WTC11 (cell line): ENCODE results near the gene PCDHB16. TPM values are rescaled to one million over a fixed set of nuclear protein-coding genes. Genes with fewer than 3 reads are reported as not detected.
"Not testable (repeated sequence)": the region's sequence is repeated elsewhere in the genome, so short reads cannot be mapped to it uniquely, and the experiment has no call there.

Experiments
- ATAC-seq: fragments of 200-7000 bp; cut with Tn5 transposase; 2 replicates; pipeline ENCODE4 v1.10.0; 2021; ENCODE audit warnings: mild to moderate bottlenecking, moderate library complexity
- CTCF ChIA-PET: fragments of 300-600 bp; sonication (Branson Sonifier 250); formaldehyde crosslinking; loops from one replicate; lab custom pipeline; 2021; ENCODE audit warnings: antibody characterized with exemption; lab: Charles Lee
- POLR2A ChIA-PET: fragments of 350-600 bp; sonication (Branson Sonifier 250); formaldehyde crosslinking; loops from one replicate; lab custom pipeline; 2021; ENCODE audit warnings: antibody characterized with exemption; lab: Charles Lee
- DNase-seq: peaks from one replicate; pipeline ENCODE4 v3.0.0; 2021; ENCODE audit warnings: low spot score
- H3K27ac Mint-ChIP-seq: 2 replicates; pipeline ENCODE4 v1.8.0; 2021; ENCODE audit warnings: mixed read lengths
- H3K27me3 Mint-ChIP-seq: 2 replicates; pipeline ENCODE4 v1.8.0; 2021; ENCODE audit warnings: low read depth, mild to moderate bottlenecking, moderate library complexity, mixed read lengths
- H3K36me3 Mint-ChIP-seq: 2 replicates; pipeline ENCODE4 v1.8.0; 2021; ENCODE audit warnings: mixed read lengths
- H3K4me1 Mint-ChIP-seq: 2 replicates; pipeline ENCODE4 v1.8.0; 2022; ENCODE audit warnings: mixed read lengths
- H3K4me3 Mint-ChIP-seq: 2 replicates; pipeline ENCODE4 v1.8.0; 2021; ENCODE audit warnings: mild to moderate bottlenecking, moderate library complexity, mixed read lengths
- H3K9me3 Mint-ChIP-seq: 2 replicates; pipeline ENCODE4 v1.8.0; 2021; ENCODE audit warnings: mixed read lengths
- CTCF ChIP-seq: fragments of 200-600 bp; IDR thresholded peaks from 2 replicates; pipeline ENCODE4 v1.8.0; 2022; ENCODE audit warnings: antibody characterized with exemption
- E2F1 ChIP-seq: sonication (generic); formaldehyde crosslinking; IDR thresholded peaks from 2 replicates; pipeline ENCODE4 v1.8.0; 2022; ENCODE audit warnings: mild to moderate bottlenecking, missing genetic modification reagents
- ETV6 ChIP-seq: sonication (generic); formaldehyde crosslinking; IDR thresholded peaks from 2 replicates; pipeline ENCODE4 v1.8.1; 2022; ENCODE audit warnings: mild to moderate bottlenecking, missing genetic modification reagents
- FOXP1 ChIP-seq: sonication (generic); formaldehyde crosslinking; IDR thresholded peaks from 2 replicates; pipeline ENCODE4 v1.8.0; 2022; ENCODE audit warnings: missing genetic modification reagents, mild to moderate bottlenecking, moderate library complexity, borderline replicate concordance
- HMGXB4 ChIP-seq: sonication (generic); formaldehyde crosslinking; IDR thresholded peaks from 2 replicates; pipeline ENCODE4 v1.8.1; 2023; ENCODE audit warnings: mild to moderate bottlenecking, moderate library complexity, missing genetic modification reagents
- MLX ChIP-seq: sonication (generic); formaldehyde crosslinking; IDR thresholded peaks from 2 replicates; pipeline ENCODE4 v1.8.1; 2023; ENCODE audit warnings: mild to moderate bottlenecking, missing genetic modification reagents, moderate library complexity
- RELA ChIP-seq: sonication (generic); formaldehyde crosslinking; IDR thresholded peaks from 2 replicates; pipeline ENCODE4 v1.8.1; 2022; ENCODE audit warnings: missing genetic modification reagents, mild to moderate bottlenecking, borderline replicate concordance
- RORB ChIP-seq: fragments of 250-450 bp; sonication (Bioruptor Pico); IDR thresholded peaks from 2 replicates; pipeline ENCODE4 v1.9.0; 2021; ENCODE audit warnings: mild to moderate bottlenecking
- TEAD1 ChIP-seq: sonication (generic); formaldehyde crosslinking; IDR thresholded peaks from 2 replicates; pipeline ENCODE4 v1.8.0; 2022; ENCODE audit warnings: mild to moderate bottlenecking, missing genetic modification reagents
- TEAD4 ChIP-seq: sonication (generic); formaldehyde crosslinking; IDR thresholded peaks from 2 replicates; pipeline ENCODE4 v1.8.0; 2022; ENCODE audit warnings: mild to moderate bottlenecking, missing genetic modification reagents
- USF2 ChIP-seq: sonication (generic); formaldehyde crosslinking; IDR thresholded peaks from 2 replicates; pipeline ENCODE4 v1.8.1; 2023; ENCODE audit warnings: mild to moderate bottlenecking, missing genetic modification reagents, moderate library complexity
- ZNF396 ChIP-seq: fragments of 250-450 bp; sonication (Bioruptor Pico); IDR thresholded peaks from 2 replicates; pipeline ENCODE4 v1.8.0; 2021; ENCODE audit warnings: mild to moderate bottlenecking, moderate library complexity, borderline replicate concordance
- total RNA-seq: library from RNA; stranded (reverse); gene quantifications from 3 replicates; pipeline ENCODE4 v1.2.3, GENCODE V29; 2021

PCDHB16 gene
- total RNA-seq, 1 experiment from 2014 or later: 3.7 TPM

- CTCF ChIA-PET: interaction anchor here (1.0 to 2.5 kb wide), 16 partner anchors 9 to 337 kb away, joined by 3 to 16 read pairs (median 8); partner anchors contain the start of genes PCDHB10, PCDHB11, PCDHB13 and PCDHB14
- peaks cover 17% of the 10 kb centered on the region for H3K9me3 Mint-ChIP-seq
- H3K27me3 Mint-ChIP-seq, H3K27ac Mint-ChIP-seq, H3K4me3 Mint-ChIP-seq, POLR2A ChIA-PET, DNase-seq, H3K4me1 Mint-ChIP-seq: not testable (repeated sequence)
- H3K36me3 Mint-ChIP-seq: peaks cover 18% of the 10 kb centered on the region; the same call in 1 of the 2 replicates
- ATAC-seq: peak; percentile 82
- peak; percentile 26; the same call in 1 of the 2 replicates for TF ChIP-seq CTCF
These were observed 4.5 kb upstream of the PCDHB16 start, which contains the start of gene PCDHB8 for GRCh38 chr5:141177577-141178191. Gene PCDHB8, plus strand, starts transcription at chr5:141177790. Its CDS starts 245 bp downstream, at chr5:141178035.

GRCh38 chr5:141179371-141179770 lies 2.8 kb upstream of the PCDHB16 start:
- H3K9me3 Mint-ChIP-seq: peaks cover 12% of the 10 kb centered on the region

GRCh38 chr5:141179876-141180275 lies 2.3 kb upstream of the PCDHB16 start:
- H3K4me3 Mint-ChIP-seq, POLR2A ChIA-PET, H3K27ac Mint-ChIP-seq, H3K27me3 Mint-ChIP-seq, DNase-seq, CTCF ChIA-PET, ATAC-seq: not testable (repeated sequence)
- peak; percentile 29; the same call in 1 of the 2 replicates for TF ChIP-seq HMGXB4
- Mint-ChIP-seq H3K36me3 (peaks cover 19% of the 10 kb centered on the region), H3K9me3 (peaks cover 15% of the 10 kb centered on the region), H3K4me1 (peaks cover 13% of the 10 kb centered on the region)

More at GRCh38 chr5:141179371-141179770, 2.8 kb upstream of the PCDHB16 start:
- CTCF ChIA-PET, ATAC-seq, H3K27ac Mint-ChIP-seq, H3K27me3 Mint-ChIP-seq, DNase-seq, H3K4me3 Mint-ChIP-seq, POLR2A ChIA-PET: not testable (repeated sequence)
- Mint-ChIP-seq H3K36me3 (peaks cover 16% of the 10 kb centered on the region), H3K4me1 (peaks cover 13% of the 10 kb centered on the region)

GRCh38 chr5:141180313-141180712 lies 1.9 kb upstream of the PCDHB16 start:
- no peak overlapping the region for H3K27ac Mint-ChIP-seq
- ATAC-seq: no peak
- no peak for TF ChIP-seq E2F1
- no peak for TF ChIP-seq MLX (CRISPR knock-in tag)
- no peak for TF ChIP-seq TEAD1 (CRISPR knock-in tag)
- no peak for TF ChIP-seq TEAD4 (CRISPR knock-in tag)
- TF ChIP-seq ETV6 (CRISPR knock-in tag): no peak
- no peak for TF ChIP-seq ZNF396 (CRISPR knock-in tag)
- no peak for TF ChIP-seq FOXP1 (CRISPR knock-in tag)
- no peak for TF ChIP-seq USF2 (CRISPR knock-in tag)
- TF ChIP-seq RELA: no peak
- TF ChIP-seq RORB (CRISPR knock-in tag): no peak
- no peak for DNase-seq
- H3K4me3 Mint-ChIP-seq: no peak overlapping the region
- H3K4me1 Mint-ChIP-seq: peaks cover 13% of the 10 kb centered on the region
- peaks cover 19% of the 10 kb centered on the region for H3K36me3 Mint-ChIP-seq
- ChIA-PET CTCF (interaction anchor here (0.8 to 3.0 kb wide), 2 partner anchors 12 to 24 kb away, joined by 6 to 41 read pairs; partner anchors contain the start of gene PCDHB10), POLR2A (no interaction called here)
- peaks cover 15% of the 10 kb centered on the region for H3K9me3 Mint-ChIP-seq
- no peaks in the 10 kb centered on the region; the same call in 1 of the 2 replicates for H3K27me3 Mint-ChIP-seq

- peaks cover 16% of the 10 kb centered on the region for H3K4me1 Mint-ChIP-seq
- H3K4me3 Mint-ChIP-seq, ATAC-seq, POLR2A ChIA-PET, DNase-seq, H3K27ac Mint-ChIP-seq, H3K27me3 Mint-ChIP-seq: not testable (repeated sequence)
- H3K36me3 Mint-ChIP-seq: peaks cover 22% of the 10 kb centered on the region
- H3K9me3 Mint-ChIP-seq: peaks cover 19% of the 10 kb centered on the region
- CTCF ChIA-PET: interaction anchor here (1.3 to 2.4 kb wide), 2 partner anchors 34 to 90 kb away, joined by 3 to 25 read pairs; partner anchors contain the start of genes PCDHB2 and PCDHB6
These were observed 2.1 kb downstream of the PCDHB16 start for GRCh38 chr5:141184117-141184855.
